Forelimb muscle (tissue), 1 donor: ENCODE results near the gene RBM14. TPM values are rescaled to one million over a fixed set of nuclear protein-coding genes. Genes with fewer than 3 reads are reported as not detected.

ENCODE experiments used
- polyA plus RNA-seq: library from polyadenylated mRNA; unstranded; fragments of 120-200 nt; gene quantifications from one replicate; pipeline ENCODE4 v1.2.1, GENCODE V29; 2013; ENCODE audit not compliant: insufficient read length

RBM14 gene
- polyA plus RNA-seq, 1 donor, result 34.5 TPM

Other genes with a start within 250 kb of the RBM14 start
- 32.1 TPM for gene SLC29A2, start 244.9 kb upstream of the RBM14 start, polyA plus RNA-seq
- gene NPAS4, start 195.6 kb upstream of the RBM14 start, polyA plus RNA-seq, result 0.28 TPM
- gene MRPL11, start 177.8 kb upstream of the RBM14 start, polyA plus RNA-seq, result 50.0 TPM
- gene PELI3, start 149.7 kb upstream of the RBM14 start, polyA plus RNA-seq, result 6.9 TPM
- 24.0 TPM for gene DPP3, start 136.2 kb upstream of the RBM14 start, polyA plus RNA-seq
- 17.8 TPM for gene BBS1, start 106.0 kb upstream of the RBM14 start, polyA plus RNA-seq
- gene ZDHHC24, start 70.6 kb upstream of the RBM14 start, polyA plus RNA-seq, result 4.3 TPM
- 24.1 TPM for gene ACTN3, start 69.7 kb upstream of the RBM14 start, polyA plus RNA-seq
- 22.6 TPM for gene CTSF, start 48.0 kb upstream of the RBM14 start, polyA plus RNA-seq
- 0.06 TPM for gene CCDC87, start 23.6 kb upstream of the RBM14 start, polyA plus RNA-seq
- 33.0 TPM for gene CCS, start 23.4 kb upstream of the RBM14 start, polyA plus RNA-seq
- 127 TPM for gene RBM4, start 22.1 kb downstream of the RBM14 start, polyA plus RNA-seq
- gene RBM4B, start 61.3 kb downstream of the RBM14 start, polyA plus RNA-seq, result 35.7 TPM
- 15.9 TPM for gene SPTBN2, start 112.6 kb downstream of the RBM14 start, polyA plus RNA-seq
- gene RCE1, start 226.8 kb downstream of the RBM14 start, polyA plus RNA-seq, result 12.1 TPM
- gene LRFN4, start 240.4 kb downstream of the RBM14 start, polyA plus RNA-seq, result 24.1 TPM